ENCODE data around the gene RBM28.
A peak's percentile ranks its signal among the peaks of the same experiment; 100 is the strongest.

Gene RBM28

GRCh38 chr7:128352153-128352537 is 8.4 kb upstream of the RBM28 start:
- DNase-seq (ENCODE audit: low spot score): peak; percentile 51
- TF ChIP-seq CTCF (IDR thresholded peaks at IDR 0.05; ENCODE audit: extremely low read depth, insufficient read depth, missing control alignments): peak; percentile 40
- in situ Hi-C loops (cut with MboI; ENCODE audit: low pct_unique_long_range_greater_than_20kb, low sequenced_read_pairs, unreplicated experiment): no loop called here

- DNase-seq (ENCODE audit: low spot score): peak; percentile 45
- no peak for TF ChIP-seq CTCF (IDR thresholded peaks at IDR 0.05; ENCODE audit: extremely low read depth, insufficient read depth, missing control alignments)
- in situ Hi-C loops (cut with MboI; ENCODE audit: low pct_unique_long_range_greater_than_20kb, low sequenced_read_pairs, unreplicated experiment): no loop called here
Observed at GRCh38 chr7:128351296-128352152, 7.8 kb upstream of the RBM28 start.

- TF ChIP-seq CTCF (IDR thresholded peaks at IDR 0.05; ENCODE audit: extremely low read depth, insufficient read depth, missing control alignments): no peak
- DNase-seq (ENCODE audit: low spot score): no peak
- in situ Hi-C loops (cut with MboI; ENCODE audit: low pct_unique_long_range_greater_than_20kb, low sequenced_read_pairs, unreplicated experiment): no loop called here
Observed at GRCh38 chr7:128350708-128351295, 7.1 kb upstream of the RBM28 start.

- in situ Hi-C loops (cut with MboI; ENCODE audit: low pct_unique_long_range_greater_than_20kb, low sequenced_read_pairs, unreplicated experiment): no loop called here
- no peak for DNase-seq (ENCODE audit: low spot score)
- no peak for TF ChIP-seq CTCF (IDR thresholded peaks at IDR 0.05; ENCODE audit: extremely low read depth, insufficient read depth, missing control alignments)
Observed at GRCh38 chr7:128349466-128349825, 5.7 kb upstream of the RBM28 start.

GRCh38 chr7:128347647-128348097 is 4.0 kb upstream of the RBM28 start:
- peak; percentile 61 for TF ChIP-seq CTCF (IDR thresholded peaks at IDR 0.05; ENCODE audit: extremely low read depth, insufficient read depth, missing control alignments)
- in situ Hi-C loops (cut with MboI; ENCODE audit: low pct_unique_long_range_greater_than_20kb, low sequenced_read_pairs, unreplicated experiment): no loop called here
- peak; percentile 61 for DNase-seq (ENCODE audit: low spot score)

- in situ Hi-C loops (cut with MboI; ENCODE audit: low pct_unique_long_range_greater_than_20kb, low sequenced_read_pairs, unreplicated experiment): no loop called here
- no peak for TF ChIP-seq CTCF (IDR thresholded peaks at IDR 0.05; ENCODE audit: extremely low read depth, insufficient read depth, missing control alignments)
- DNase-seq (ENCODE audit: low spot score): no peak
Observed at GRCh38 chr7:128344431-128344774, 695 bp upstream of the RBM28 start.
